NT2/D1 (cell line): Measurements from ENCODE around the gene CDR2L.

Experiments used
- YY1 ChIP-seq: IDR thresholded peaks from 2 replicates; pipeline ENCODE4 v1.6.1; 2011; ENCODE audit not compliant: insufficient read length, insufficient read depth
- ZNF274 ChIP-seq: IDR thresholded peaks from 2 replicates; pipeline ENCODE4 v1.6.1; 2011; ENCODE audit warnings: mild to moderate bottlenecking, low read depth, low read length

GRCh38 chr17:74949455-74950115 is 37.8 kb upstream of the CDR2L start:
- TF ChIP-seq YY1: no peak
- TF ChIP-seq ZNF274: no peak
